AG20443 (cell line): ENCODE results near the gene ARHGEF40.
"Not testable (repeated sequence)": the region's sequence is repeated elsewhere in the genome, so short reads cannot be mapped to it uniquely, and the experiment has no call there.

Source experiments
- DNase-seq: peaks from one replicate; pipeline ENCODE4 v3.0.0; 2012; ENCODE audit warnings: low spot score, mixed read lengths

The ARHGEF40 gene

GRCh38 chr14:21039585-21040369 is 30.3 kb upstream of the ARHGEF40 start:
- DNase-seq = peak; percentile 78

GRCh38 chr14:21040370-21040925 is 29.7 kb upstream of the ARHGEF40 start:
- no peak for DNase-seq

- DNase-seq = not testable (repeated sequence)
These were observed 29.2 kb upstream of the ARHGEF40 start for GRCh38 chr14:21040941-21041340.

- DNase-seq = peak; percentile 55
These were observed 28.2 kb upstream of the ARHGEF40 start, which contains the start of gene RNASE7 for GRCh38 chr14:21041676-21042433. RNASE7 (plus strand) TSS chr14:21042362; CDS start chr14:21042993, 631 bp downstream.

- no peak for DNase-seq
These were observed 27.2 kb upstream of the ARHGEF40 start for GRCh38 chr14:21042918-21043317.

- DNase-seq = no peak
These were observed 26.6 kb upstream of the ARHGEF40 start for GRCh38 chr14:21043387-21043973.

GRCh38 chr14:21043974-21044618 is 26.0 kb upstream of the ARHGEF40 start:
- no peak for DNase-seq

GRCh38 chr14:21047378-21047781 is 22.7 kb upstream of the ARHGEF40 start:
- DNase-seq = peak; percentile 72

GRCh38 chr14:21048638-21049037 is 21.5 kb upstream of the ARHGEF40 start:
- no peak for DNase-seq

GRCh38 chr14:21049271-21049673 is 20.8 kb upstream of the ARHGEF40 start:
- peak; percentile 40 for DNase-seq

GRCh38 chr14:21050597-21050996 is 19.5 kb upstream of the ARHGEF40 start:
- DNase-seq = no peak

- no peak for DNase-seq
These were observed 16.7 kb upstream of the ARHGEF40 start for GRCh38 chr14:21053184-21054122.

- DNase-seq = no peak
These were observed 15.9 kb upstream of the ARHGEF40 start for GRCh38 chr14:21054123-21054767.

- DNase-seq = no peak
These were observed 15.3 kb upstream of the ARHGEF40 start for GRCh38 chr14:21054768-21055145.

- DNase-seq = no peak
These were observed 14.5 kb upstream of the ARHGEF40 start for GRCh38 chr14:21055432-21056117.

- peak; percentile 52 for DNase-seq
These were observed 13.5 kb upstream of the ARHGEF40 start for GRCh38 chr14:21056520-21057163.

GRCh38 chr14:21057803-21058675 is 12.1 kb upstream of the ARHGEF40 start, which contains the start of gene RNASE8:
RNASE8 (plus strand) TSS chr14:21057822; CDS start chr14:21057893, 71 bp downstream.
- peak; percentile 49 for DNase-seq

GRCh38 chr14:21058903-21059302 is 11.2 kb upstream of the ARHGEF40 start:
- no peak for DNase-seq
